Bronchus fibroblast of lung (primary cell): ENCODE results near the gene TMEM187. TPM values are rescaled to one million over a fixed set of nuclear protein-coding genes. Genes with fewer than 3 reads are reported as not detected.

ENCODE experiments used
- total RNA-seq: library from RNA; depleted of rRNA; stranded (reverse); fragments of >200 nt; gene quantifications from 2 replicates; pipeline ENCODE4 v1.2.3, GENCODE V29; 2015

TMEM187 gene, protein sequence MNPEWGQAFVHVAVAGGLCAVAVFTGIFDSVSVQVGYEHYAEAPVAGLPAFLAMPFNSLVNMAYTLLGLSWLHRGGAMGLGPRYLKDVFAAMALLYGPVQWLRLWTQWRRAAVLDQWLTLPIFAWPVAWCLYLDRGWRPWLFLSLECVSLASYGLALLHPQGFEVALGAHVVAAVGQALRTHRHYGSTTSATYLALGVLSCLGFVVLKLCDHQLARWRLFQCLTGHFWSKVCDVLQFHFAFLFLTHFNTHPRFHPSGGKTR
- 4.7 and 5.1 TPM in 2 replicates for total RNA-seq

DNA sequence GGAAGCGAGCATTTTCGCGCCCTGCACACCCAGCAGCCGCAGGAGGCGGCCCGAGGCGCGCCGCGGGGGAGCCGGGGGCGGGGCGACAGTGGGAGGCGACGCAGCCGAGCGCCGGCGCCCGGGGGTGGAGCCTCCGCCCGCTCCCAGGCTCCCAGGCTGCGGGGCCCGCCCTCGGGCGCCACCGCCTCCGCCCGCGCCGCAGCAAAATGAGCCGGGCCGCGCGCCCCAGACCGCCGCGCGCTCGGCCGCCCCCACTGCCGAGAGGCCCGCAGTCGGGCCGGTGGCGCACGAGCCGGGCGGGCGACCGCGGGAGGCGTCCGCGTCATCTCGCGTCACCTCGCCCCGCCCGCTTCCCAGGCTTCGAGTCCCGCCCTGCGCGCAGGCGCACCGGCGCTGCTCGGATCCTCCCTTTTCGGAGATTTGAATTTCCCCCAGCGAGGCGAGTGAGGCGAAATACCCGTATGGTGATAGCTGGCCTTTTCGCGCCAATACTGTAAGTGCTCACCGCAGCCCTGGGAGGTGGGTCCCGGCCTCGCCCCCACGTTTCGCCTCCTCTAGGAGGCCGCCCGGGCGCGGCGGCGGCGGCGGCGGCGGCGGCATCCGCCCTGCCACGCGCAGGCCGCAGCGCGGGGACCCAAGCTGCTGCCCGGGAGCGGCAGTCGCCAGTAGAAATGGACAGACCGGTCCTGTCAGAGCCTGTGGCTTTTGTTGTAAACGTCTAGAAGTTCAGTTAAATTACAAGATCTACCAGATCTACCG lies at the start of gene TMEM187:
Gene TMEM187 (plus strand): TSS at position 387 of the 759 bp plus-strand sequence. CDS start 9,309 bp downstream, outside the sequence.

DNA sequence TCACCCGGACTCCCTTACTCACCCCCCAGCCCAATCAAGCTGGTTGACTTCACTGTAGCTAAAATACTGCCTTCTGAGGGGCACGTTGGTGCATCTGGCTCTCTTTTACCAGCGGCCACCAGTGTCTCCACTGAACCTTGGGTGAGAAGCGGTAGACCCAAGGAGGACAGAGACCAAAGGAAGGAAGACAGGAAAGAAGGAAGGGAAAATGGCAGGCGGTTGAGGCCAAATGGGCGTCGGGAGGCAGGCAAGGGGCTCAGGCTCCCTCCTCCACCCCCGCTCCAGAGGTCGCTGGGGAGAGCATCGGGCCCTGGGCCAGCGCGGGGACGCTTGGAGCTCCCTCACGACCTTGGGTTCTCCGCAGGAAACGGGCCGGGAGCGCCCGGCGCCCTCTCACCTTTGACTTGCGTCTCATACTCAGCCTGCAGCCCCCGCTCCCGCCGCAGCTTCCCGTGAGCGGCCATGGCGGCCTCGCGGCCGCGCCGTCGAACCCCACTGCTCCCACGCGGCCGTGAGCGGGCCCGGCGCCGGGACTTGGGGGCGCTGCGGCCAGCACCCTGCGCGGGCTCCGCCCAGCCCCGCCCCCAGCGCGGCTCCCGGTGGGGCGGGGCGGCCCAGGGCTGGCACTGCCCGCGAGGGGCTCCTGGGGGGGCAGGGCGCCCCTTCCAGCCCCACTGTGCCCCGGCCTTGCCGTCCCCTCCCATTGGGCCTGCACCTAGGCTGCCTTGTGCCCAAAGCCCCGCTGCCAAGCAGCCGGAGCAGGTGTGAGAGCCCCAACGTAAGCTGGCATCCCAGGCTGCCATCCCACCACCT lies 46.6 kb upstream of the TMEM187 start, which contains the start of gene ARHGAP4:
Gene ARHGAP4 (minus strand): TSS at position 526 of the 813 bp plus-strand sequence. CDS start 62 bp downstream, at position 464.

DNA sequence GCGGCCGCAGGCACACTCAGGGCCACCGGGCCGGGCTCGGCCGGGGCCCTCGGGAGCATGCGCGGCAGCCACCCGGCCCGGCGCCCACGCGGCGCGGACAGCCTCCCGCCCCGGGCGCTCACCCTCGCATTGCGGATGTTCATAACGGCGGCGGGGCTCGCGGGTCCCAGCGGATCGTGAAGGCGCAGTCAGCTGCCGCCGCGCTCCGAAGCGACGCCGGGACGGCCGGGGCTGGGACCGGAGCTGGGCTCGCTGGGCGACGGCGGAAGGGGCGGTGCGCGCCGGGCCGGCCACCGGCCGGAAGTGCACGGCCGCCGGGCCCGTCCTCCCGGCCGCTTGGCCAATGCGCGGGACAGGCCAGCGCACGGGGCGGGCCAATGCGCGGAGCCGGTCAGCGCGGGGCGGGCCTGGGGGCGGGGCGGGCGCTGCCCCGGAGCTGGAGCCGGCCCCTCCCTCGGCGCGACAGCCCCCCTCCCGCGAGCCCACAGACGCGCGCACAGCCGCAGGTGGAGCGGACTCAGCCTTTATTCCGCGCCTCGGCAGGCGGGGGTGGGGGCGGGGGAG lies 37.7 kb upstream of the TMEM187 start, which contains the start of gene NAA10:
Gene NAA10 (minus strand): TSS at position 276 of the 564 bp plus-strand sequence. CDS start 133 bp downstream, at position 143.

DNA sequence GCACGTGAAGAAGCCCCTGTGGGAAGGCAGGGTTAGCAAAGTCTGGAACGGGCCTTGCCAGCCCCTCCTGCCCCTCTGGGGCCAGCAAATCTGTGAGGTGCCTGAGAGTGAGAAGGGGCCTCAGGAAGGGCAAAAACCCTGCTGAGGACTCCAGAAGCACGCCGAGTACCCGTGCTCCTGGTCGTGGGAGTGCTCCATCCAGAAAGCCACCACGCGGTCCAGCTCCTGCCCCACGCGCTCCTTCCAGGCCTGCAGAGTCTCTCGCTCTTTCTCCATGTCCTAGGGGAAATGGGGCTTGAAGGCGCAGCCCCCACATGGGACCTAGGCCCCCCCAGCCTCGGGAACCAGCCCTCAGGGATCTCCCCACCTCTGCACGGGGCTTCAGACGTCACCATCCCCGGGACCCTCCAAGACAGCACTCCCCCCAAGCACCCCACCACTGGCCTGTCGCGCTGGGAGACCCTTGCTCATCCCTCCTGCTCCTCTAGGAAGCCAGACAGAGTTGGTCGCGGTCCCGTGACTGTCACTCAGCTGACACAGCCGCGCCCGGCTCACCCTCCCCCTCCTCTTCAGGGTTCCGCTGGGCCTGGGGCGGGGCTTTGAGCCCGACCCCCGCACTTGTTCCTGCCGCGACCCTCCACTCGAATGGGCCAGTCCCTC lies 28.3 kb upstream of the TMEM187 start, which contains the start of gene RENBP:
Gene RENBP (minus strand): TSS at position 504 of the 660 bp plus-strand sequence. CDS start 33 bp downstream, at position 471.

DNA sequence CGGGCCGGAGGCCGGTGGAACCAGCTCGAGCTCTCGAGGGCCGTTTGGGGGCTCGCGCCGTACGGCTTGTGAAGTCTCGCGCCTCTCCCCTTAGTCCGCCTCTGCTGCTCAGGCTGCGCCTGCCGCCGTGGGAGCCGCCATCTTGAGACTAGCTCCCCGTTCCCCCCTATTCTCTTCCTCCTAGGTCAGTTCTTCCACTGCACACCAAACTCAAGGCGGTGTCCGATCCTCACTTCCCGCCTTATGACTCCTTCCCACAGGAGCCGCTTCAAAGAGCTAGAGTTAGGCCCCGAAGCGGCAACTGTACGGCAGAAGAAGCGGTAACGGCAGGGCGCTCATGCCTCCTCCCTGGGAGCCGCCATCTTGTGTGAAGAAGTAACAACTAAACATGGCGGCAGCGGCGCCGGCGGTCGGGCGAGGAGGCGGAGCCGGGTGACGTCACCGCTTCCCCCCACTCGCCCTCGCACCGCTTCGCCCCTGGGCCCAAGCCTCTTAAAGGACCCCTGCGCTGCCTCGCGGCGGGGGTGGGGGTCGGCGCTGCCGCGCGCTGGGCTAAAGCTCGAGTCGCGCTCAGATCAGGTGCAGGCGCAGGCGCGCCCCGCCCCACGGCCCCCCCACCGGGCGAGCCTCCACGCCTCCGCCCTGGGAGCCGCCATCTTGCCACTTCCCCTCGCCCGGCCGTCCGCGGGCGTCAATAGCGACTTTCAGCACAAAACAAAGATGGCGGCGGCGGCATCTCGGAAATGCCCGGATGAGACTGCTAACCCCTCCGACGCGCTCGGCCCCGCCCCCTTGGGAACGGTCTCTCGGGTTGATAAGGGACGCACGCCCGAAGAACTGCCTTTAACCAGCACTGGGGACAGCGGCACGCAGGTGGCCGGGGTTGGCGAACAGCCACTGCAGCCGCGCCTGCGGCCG lies 845 bp upstream of the TMEM187 start, which contains the start of gene HCFC1:
Gene HCFC1 (minus strand): TSS at position 369 of the 918 bp plus-strand sequence. CDS start 978 bp downstream, outside the sequence.

DNA sequence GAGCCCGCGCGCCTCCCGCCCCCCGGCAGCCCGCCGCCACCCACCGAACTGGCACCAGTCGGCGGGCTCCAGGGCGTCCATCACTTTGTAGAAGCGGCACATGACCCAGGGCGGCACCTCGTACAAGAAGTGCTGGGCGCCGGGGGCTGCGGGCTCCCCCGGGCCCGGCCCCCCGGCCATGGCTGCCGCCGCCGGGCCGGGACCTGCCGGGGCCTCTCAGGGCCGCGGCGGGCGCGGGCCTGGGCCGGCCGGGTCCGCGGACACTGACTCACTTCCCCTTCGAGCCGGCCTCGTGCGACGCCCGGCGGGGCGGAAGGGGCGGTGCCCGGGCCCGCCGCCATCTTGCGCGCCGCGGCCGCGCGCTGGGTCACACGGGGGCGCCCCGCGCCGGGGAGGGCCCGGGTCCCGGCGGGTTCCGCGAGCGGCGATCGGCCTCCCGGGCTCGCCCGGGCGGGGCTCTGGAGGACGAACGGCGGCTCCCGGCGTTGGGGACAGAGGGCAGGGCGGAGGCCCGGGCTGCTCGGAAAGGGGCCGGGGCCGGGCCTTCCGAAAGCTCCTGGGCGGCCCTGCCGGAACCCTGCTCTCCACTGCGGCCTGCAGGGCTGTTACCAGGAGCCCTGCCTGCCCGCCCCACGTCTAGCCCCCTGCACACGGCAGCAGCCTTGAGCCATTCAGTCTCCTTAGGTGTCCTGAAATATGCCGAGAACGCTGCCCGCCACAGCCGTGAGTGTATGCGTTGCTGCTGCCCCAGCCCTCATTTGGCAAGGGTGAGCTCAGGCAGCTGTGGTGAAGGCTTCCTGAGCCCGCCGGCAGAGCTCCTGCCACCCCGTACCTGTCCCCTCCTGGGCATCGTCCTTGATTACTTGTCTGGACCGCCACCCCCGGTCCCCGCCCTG lies 47.3 kb downstream of the TMEM187 start, which contains the start of gene IRAK1:
Gene IRAK1 (minus strand): TSS at position 270 of the 896 bp plus-strand sequence. CDS start 90 bp downstream, at position 180.

Other genes with a start within 250 kb of the TMEM187 start
- 84.3 and 104 TPM in 2 replicates for gene BCAP31, start 248.4 kb upstream of the TMEM187 start, total RNA-seq
- gene ABCD1, start 247.9 kb upstream of the TMEM187 start, total RNA-seq = 10.3 and 11.9 TPM in 2 replicates
- 4.2 and 5.8 TPM in 2 replicates for gene PLXNB3, start 208.5 kb upstream of the TMEM187 start, total RNA-seq
- gene SRPK3, start 191.7 kb upstream of the TMEM187 start, total RNA-seq = 0.59 and 0.84 TPM in 2 replicates
- 94.1 and 96.8 TPM in 2 replicates for gene IDH3G, start 178.4 kb upstream of the TMEM187 start, total RNA-seq
- 187 and 269 TPM in 2 replicates for gene SSR4, start 178.1 kb upstream of the TMEM187 start, total RNA-seq
- 0.30 and 0.50 TPM in 2 replicates for gene PDZD4, start 142.2 kb upstream of the TMEM187 start, total RNA-seq
- 28.6 and 30.0 TPM in 2 replicates for gene L1CAM, start 86.6 kb upstream of the TMEM187 start, total RNA-seq
- gene AVPR2, start 68.1 kb upstream of the TMEM187 start, total RNA-seq = 0.50 TPM in 1 of 2 replicates, not detected in the other
- gene ARHGAP4, start 46.5 kb upstream of the TMEM187 start, total RNA-seq = 2.2 and 3.7 TPM in 2 replicates
- gene NAA10, start 37.7 kb upstream of the TMEM187 start, total RNA-seq = 169 and 189 TPM in 2 replicates
- gene RENBP, start 28.1 kb upstream of the TMEM187 start, total RNA-seq = 0.30 and 0.84 TPM in 2 replicates
- 39.3 and 43.1 TPM in 2 replicates for gene HCFC1, start 936 bp upstream of the TMEM187 start, total RNA-seq
- 82.9 and 93.1 TPM in 2 replicates for gene IRAK1, start 47.1 kb downstream of the TMEM187 start, total RNA-seq
- gene MECP2, start 125.0 kb downstream of the TMEM187 start, total RNA-seq = 13.4 and 13.8 TPM in 2 replicates
- gene OPN1LW, start 171.5 kb downstream of the TMEM187 start, total RNA-seq = not detected in 2 replicates
- not detected in 2 replicates for gene OPN1MW, start 209.8 kb downstream of the TMEM187 start, total RNA-seq
- gene OPN1MW2, start 247.0 kb downstream of the TMEM187 start, total RNA-seq = not detected in 2 replicates